ENCODE results near the gene GMDS.

The GMDS gene

GRCh38 chr6:1596088-1596852, 649.1 kb downstream of the GMDS start:
- DNase-seq (ENCODE audit: low read depth in 2 of 2) = peak; percentile 59 to 62
- H3K4me3 ChIP-seq (replicated peaks in 1 of 2; ENCODE audit: low read depth in 2 of 2, low read length in 2 of 2) = peak overlapping the region; percentile 28 to 41

GRCh38 chr6:1595271-1596087, 649.9 kb downstream of the GMDS start:
- no peak overlapping the region for H3K4me3 ChIP-seq (replicated peaks in 1 of 2; ENCODE audit: low read depth in 2 of 2, low read length in 2 of 2)
- no peak for TF ChIP-seq CTCF (IDR thresholded peaks at IDR 0.05; ENCODE audit: low read depth, low read length)
- no peak for DNase-seq (ENCODE audit: low read depth in 2 of 2)

More at GRCh38 chr6:1596088-1596852, 649.1 kb downstream of the GMDS start:
- peak; percentile 95 for TF ChIP-seq CTCF (IDR thresholded peaks at IDR 0.05; ENCODE audit: low read depth, low read length)

GRCh38 chr6:1594445-1595200, 650.8 kb downstream of the GMDS start:
- no peak overlapping the region for H3K4me3 ChIP-seq (replicated peaks in 1 of 2; ENCODE audit: low read depth in 2 of 2, low read length in 2 of 2)
- TF ChIP-seq CTCF (IDR thresholded peaks at IDR 0.05; ENCODE audit: low read depth, low read length) = no peak

GRCh38 chr6:1593958-1594314, 651.5 kb downstream of the GMDS start:
- DNase-seq (ENCODE audit: low read depth in 2 of 2) = no peak
- no peak overlapping the region for H3K4me3 ChIP-seq (replicated peaks in 1 of 2; ENCODE audit: low read depth in 2 of 2, low read length in 2 of 2)
- TF ChIP-seq CTCF (IDR thresholded peaks at IDR 0.05; ENCODE audit: low read depth, low read length) = no peak

More at GRCh38 chr6:1594445-1595200, 650.8 kb downstream of the GMDS start:
- DNase-seq (ENCODE audit: low read depth in 2 of 2) = no peak

GRCh38 chr6:1593286-1593957, 652.0 kb downstream of the GMDS start:
- TF ChIP-seq CTCF (IDR thresholded peaks at IDR 0.05; ENCODE audit: low read depth, low read length) = no peak
- DNase-seq (ENCODE audit: low read depth in 2 of 2) = no peak
- no peak overlapping the region for H3K4me3 ChIP-seq (replicated peaks in 1 of 2; ENCODE audit: low read depth in 2 of 2, low read length in 2 of 2)

GRCh38 chr6:1592852-1593251, 652.6 kb downstream of the GMDS start:
- no peak for TF ChIP-seq CTCF (IDR thresholded peaks at IDR 0.05; ENCODE audit: low read depth, low read length)
- H3K4me3 ChIP-seq (replicated peaks in 1 of 2; ENCODE audit: low read depth in 2 of 2, low read length in 2 of 2) = no peak overlapping the region
- DNase-seq (ENCODE audit: low read depth in 2 of 2) = no peak
